Activated B cell treated with CpG ODN at 0.5 μM for 24 hours (primary cell): ENCODE results near the gene SLC4A7. TPM values are rescaled to one million over a fixed set of nuclear protein-coding genes. Genes with fewer than 3 reads are reported as not detected.

ENCODE experiments used
- ATAC-seq: fragments of 200-7000 bp; cut with Tn5 transposase; one replicate; pipeline ENCODE4 v1.10.0; 2021; ENCODE audit warnings: low read depth, mild to moderate bottlenecking, moderate library complexity
- CTCF ChIA-PET: fragments of 350-600 bp; sonication (Branson Sonifier 250); formaldehyde crosslinking; loops from one replicate; lab custom pipeline; 2021; ENCODE audit warnings: antibody characterized with exemption; lab: Charles Lee
- POLR2A ChIA-PET: fragments of 350-600 bp; sonication (Branson Sonifier 250); formaldehyde crosslinking; loops from one replicate; lab custom pipeline; 2021; ENCODE audit warnings: antibody characterized with exemption; lab: Charles Lee
- DNase-seq: peaks from one replicate; pipeline ENCODE4 v3.0.0; 2022
- H3K27ac Mint-ChIP-seq: one replicate; pipeline ENCODE4 v1.8.0; 2020; ENCODE audit warnings: mixed read lengths
- H3K27me3 Mint-ChIP-seq: one replicate; pipeline ENCODE4 v1.8.0; 2021; ENCODE audit warnings: mixed read lengths
- H3K36me3 Mint-ChIP-seq: one replicate; pipeline ENCODE4 v1.8.0; 2021; ENCODE audit warnings: low read depth, mixed read lengths
- H3K4me1 Mint-ChIP-seq: one replicate; pipeline ENCODE4 v1.8.0; 2021; ENCODE audit warnings: mixed read lengths
- H3K4me3 Mint-ChIP-seq: one replicate; pipeline ENCODE4 v1.8.0; 2020; ENCODE audit warnings: mild to moderate bottlenecking, mixed read lengths
- H3K9me3 Mint-ChIP-seq: one replicate; pipeline ENCODE4 v1.8.0; 2020; ENCODE audit warnings: mixed read lengths
- intact Hi-C: fragments of 100-400 bp; cut with micrococcal nuclease; formaldehyde crosslinking; loops from one replicate; pipeline ENCODE4 v1.15.1; 2024
- total RNA-seq: library from RNA; stranded (reverse); gene quantifications from 2 replicates; pipeline ENCODE4 v1.2.3, GENCODE V29; 2022
- TF ChIP-seq, protein P1 (sequence below): fragments of 200-600 bp; IDR thresholded peaks from one replicate; pipeline ENCODE4 v1.8.0; 2022; ENCODE audit warnings: antibody characterized with exemption, mild to moderate bottlenecking

The SLC4A7 gene
- total RNA-seq, 1 donor from 2014 or later: 31.3 TPM

DNA sequence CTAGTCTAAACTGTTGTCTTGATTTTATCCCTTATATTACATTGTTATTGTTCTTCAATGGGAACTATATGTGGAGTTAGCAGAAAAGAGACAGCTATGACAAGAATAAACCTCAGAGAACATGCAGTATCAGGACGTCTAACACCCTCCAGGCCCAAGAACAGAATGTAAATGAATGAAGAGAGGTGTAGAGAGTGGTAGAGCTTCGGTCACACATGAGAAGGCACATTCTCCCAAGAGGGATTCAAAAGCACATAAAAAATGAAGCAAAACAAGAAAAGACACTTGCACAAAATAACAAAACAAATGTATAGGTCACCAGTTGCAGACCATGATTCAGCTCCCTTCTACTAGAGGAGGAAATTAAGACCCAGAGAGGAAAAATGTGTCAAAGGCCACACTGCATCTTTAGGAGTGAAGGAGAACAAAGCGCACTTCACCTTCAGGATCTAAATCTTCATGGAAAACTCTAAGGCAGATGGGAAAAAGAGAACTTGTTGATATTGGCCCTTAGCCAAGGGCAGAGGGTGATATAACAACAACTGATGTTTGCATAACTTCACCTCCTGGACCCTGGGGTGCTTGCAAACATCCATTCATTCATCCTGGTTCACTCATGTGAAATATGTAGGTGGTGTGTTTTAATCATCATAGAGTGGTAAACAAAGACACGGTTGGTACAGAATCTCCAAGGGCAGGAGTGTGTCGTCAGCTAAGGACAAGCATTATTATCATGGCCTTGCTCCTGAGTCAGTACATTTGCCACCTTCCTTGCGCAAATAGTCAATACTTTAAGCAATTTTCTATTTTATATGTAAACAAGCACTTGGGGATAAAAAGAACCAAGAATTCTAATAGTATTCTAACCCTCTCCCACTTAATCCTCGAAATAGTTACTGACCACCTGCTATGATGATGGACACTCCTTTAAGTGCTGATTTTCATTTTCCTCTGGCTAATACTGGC, 123.8 kb downstream of the SLC4A7 start:
- no peaks in the 10 kb centered on the region for H3K27me3 Mint-ChIP-seq
- intact Hi-C loops: no loop called here
- peak overlapping the region; percentile 68 for H3K27ac Mint-ChIP-seq
- H3K36me3 Mint-ChIP-seq: no peaks in the 10 kb centered on the region
- POLR2A ChIA-PET: interaction anchor here (0.9 kb wide), 1 partner anchor 9 kb away, joined by 10 read pairs; the partner anchor contains the start of gene NEK10
- H3K4me1 Mint-ChIP-seq: peaks cover 37% of the 10 kb centered on the region
- ATAC-seq (peak; percentile 53), DNase-seq (no peak)
- TF ChIP-seq, protein P1, sequence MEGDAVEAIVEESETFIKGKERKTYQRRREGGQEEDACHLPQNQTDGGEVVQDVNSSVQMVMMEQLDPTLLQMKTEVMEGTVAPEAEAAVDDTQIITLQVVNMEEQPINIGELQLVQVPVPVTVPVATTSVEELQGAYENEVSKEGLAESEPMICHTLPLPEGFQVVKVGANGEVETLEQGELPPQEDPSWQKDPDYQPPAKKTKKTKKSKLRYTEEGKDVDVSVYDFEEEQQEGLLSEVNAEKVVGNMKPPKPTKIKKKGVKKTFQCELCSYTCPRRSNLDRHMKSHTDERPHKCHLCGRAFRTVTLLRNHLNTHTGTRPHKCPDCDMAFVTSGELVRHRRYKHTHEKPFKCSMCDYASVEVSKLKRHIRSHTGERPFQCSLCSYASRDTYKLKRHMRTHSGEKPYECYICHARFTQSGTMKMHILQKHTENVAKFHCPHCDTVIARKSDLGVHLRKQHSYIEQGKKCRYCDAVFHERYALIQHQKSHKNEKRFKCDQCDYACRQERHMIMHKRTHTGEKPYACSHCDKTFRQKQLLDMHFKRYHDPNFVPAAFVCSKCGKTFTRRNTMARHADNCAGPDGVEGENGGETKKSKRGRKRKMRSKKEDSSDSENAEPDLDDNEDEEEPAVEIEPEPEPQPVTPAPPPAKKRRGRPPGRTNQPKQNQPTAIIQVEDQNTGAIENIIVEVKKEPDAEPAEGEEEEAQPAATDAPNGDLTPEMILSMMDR: no peak
- H3K9me3 Mint-ChIP-seq: no peaks in the 10 kb centered on the region
- CTCF ChIA-PET: interaction anchor here (1.1 kb wide), 1 partner anchor 107 kb away, joined by 3 read pairs; no protein-coding TSS in a partner anchor
- H3K4me3 Mint-ChIP-seq: peak overlapping the region; percentile 4

DNA sequence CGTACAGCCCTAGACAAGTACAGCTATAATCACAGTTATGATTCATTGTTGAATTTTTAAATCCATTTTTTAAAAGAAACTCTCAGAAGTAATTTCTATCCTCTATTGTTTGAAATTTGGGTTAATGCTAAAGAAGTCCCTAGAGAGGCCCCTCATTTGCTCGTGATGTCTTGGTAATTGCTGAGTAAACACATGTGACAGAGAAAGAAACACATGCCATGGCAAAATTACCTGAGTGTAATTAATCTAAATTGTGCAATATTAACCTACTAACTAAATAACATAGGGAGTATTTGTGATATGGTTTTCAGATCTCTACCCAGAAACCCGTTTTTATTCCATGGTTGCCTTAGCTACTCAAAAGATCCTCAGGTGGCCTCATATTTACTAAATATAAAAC, 125.8 kb downstream of the SLC4A7 start:
- no peak overlapping the region for H3K4me3 Mint-ChIP-seq
- no peaks in the 10 kb centered on the region for H3K36me3 Mint-ChIP-seq
- TF ChIP-seq, protein P1: no peak
- H3K9me3 Mint-ChIP-seq: no peaks in the 10 kb centered on the region
- ChIA-PET CTCF (interaction anchor here (0.6 to 1.3 kb wide), 16 partner anchors 7 to 990 kb away, joined by 3 to 26 read pairs (median 4); partner anchors contain the start of genes AZI2, NEK10, SLC4A7 and ZCWPW2), POLR2A (no interaction called here)
- H3K27ac Mint-ChIP-seq: no peak overlapping the region
- peaks cover 37% of the 10 kb centered on the region for H3K4me1 Mint-ChIP-seq
- intact Hi-C loops: loop anchor here (5.0 kb wide), 1 partner anchor 34 kb away; no protein-coding TSS in a partner anchor
- DNase-seq (no peak), ATAC-seq (no peak)
- no peaks in the 10 kb centered on the region for H3K27me3 Mint-ChIP-seq

DNA sequence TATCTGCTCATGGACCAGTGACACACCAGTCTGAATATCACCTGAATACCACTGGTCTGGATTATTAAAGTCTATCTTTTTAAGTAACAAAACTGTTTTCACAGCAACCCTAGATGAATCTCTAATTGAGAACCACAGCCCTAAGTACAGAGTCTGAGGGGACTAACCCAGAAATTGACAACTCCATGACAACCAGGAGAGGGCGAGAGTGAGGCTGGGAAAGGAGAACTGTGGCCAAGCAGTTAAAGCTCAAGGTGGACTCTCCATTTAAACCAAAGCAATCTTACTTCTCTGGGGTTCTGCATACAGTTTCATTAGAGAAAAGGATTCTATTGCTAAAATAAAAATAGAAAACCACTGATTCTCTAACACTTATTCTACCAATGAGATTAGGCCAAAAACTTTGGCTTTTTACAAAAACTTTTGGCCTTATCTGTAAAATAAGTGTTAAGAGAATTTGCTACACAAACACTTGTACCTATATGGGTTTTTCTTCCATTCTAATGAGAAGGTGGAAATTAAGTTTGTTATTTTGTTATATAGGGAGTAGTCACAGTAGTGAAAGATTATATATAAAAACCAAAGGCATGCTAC, 126.4 kb downstream of the SLC4A7 start:
- H3K36me3 Mint-ChIP-seq: no peaks in the 10 kb centered on the region
- TF ChIP-seq, protein P1: no peak
- H3K9me3 Mint-ChIP-seq: no peaks in the 10 kb centered on the region
- H3K4me3 Mint-ChIP-seq: no peak overlapping the region
- intact Hi-C loops: loop anchor here (1.0 to 5.0 kb wide), 6 partner anchors 35 to 971 kb away; partner anchors contain the start of gene CMC1
- no peaks in the 10 kb centered on the region for H3K27me3 Mint-ChIP-seq
- ChIA-PET CTCF (interaction anchor here (0.6 to 1.3 kb wide), 16 partner anchors 8 to 991 kb away, joined by 3 to 26 read pairs (median 4); partner anchors contain the start of genes AZI2, NEK10, SLC4A7 and ZCWPW2), POLR2A (no interaction called here)
- DNase-seq (no peak), ATAC-seq (peak; percentile 96)
- H3K4me1 Mint-ChIP-seq: peaks cover 37% of the 10 kb centered on the region
- no peak overlapping the region for H3K27ac Mint-ChIP-seq

DNA sequence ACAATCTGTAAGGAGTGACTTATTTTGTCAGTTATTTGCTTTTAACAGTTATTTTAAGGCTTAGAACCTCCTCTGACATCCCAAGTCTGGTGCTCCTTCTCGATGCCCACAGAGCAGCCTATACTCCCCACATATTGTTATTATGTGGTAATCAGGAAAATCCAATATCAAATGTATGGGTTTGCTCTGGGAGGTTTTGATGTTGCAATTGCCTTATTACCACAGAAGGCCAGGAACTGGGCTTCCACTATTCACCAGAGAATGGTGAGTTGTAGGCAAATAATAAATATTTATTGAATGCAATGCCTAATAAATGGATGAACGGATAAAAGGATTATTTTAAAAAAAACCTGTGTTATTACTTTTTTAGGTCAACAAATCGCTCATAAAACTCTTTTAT, 127.2 kb downstream of the SLC4A7 start:
- H3K36me3 Mint-ChIP-seq: no peaks in the 10 kb centered on the region
- H3K4me1 Mint-ChIP-seq: peaks cover 37% of the 10 kb centered on the region
- H3K27ac Mint-ChIP-seq: no peak overlapping the region
- intact Hi-C loops: loop anchor here (1.0 to 5.0 kb wide), 6 partner anchors 35 to 971 kb away; partner anchors contain the start of gene CMC1
- no peaks in the 10 kb centered on the region for H3K27me3 Mint-ChIP-seq
- DNase-seq (no peak), ATAC-seq (no peak)
- ChIA-PET CTCF (no interaction called here), POLR2A (no interaction called here)
- TF ChIP-seq, protein P1: no peak
- no peaks in the 10 kb centered on the region for H3K9me3 Mint-ChIP-seq
- H3K4me3 Mint-ChIP-seq: no peak overlapping the region
